H1 (cell line): ENCODE results near the gene FNDC11. TPM values are rescaled to one million over a fixed set of nuclear protein-coding genes. Genes with fewer than 3 reads are reported as not detected.

ENCODE experiments used
- BACH1 ChIP-seq: IDR thresholded peaks from 2 replicates; pipeline ENCODE4 v1.6.1; 2012; ENCODE audit warnings: low read length, improper control_type of control experiment
- CEBPB ChIP-seq: IDR thresholded peaks from 2 replicates; pipeline ENCODE4 v1.6.1; 2012; ENCODE audit warnings: low read depth, low read length
- CHD7 ChIP-seq: fragments of 300-600 bp; sonication (generic); IDR thresholded peaks from 2 replicates; pipeline ENCODE4 v1.7.1; 2012; ENCODE audit warnings: low read length, moderate library complexity, mild to moderate bottlenecking, inconsistent platforms; ENCODE audit not compliant: insufficient replicate concordance
- CREB1 ChIP-seq: IDR thresholded peaks from 2 replicates; pipeline ENCODE4 v1.6.1; 2012; ENCODE audit warnings: inconsistent platforms
- KDM4A ChIP-seq: IDR thresholded peaks from one replicate; pipeline ENCODE4 v1.7.1; 2012; ENCODE audit warnings: low read depth, mild to moderate bottlenecking, moderate library complexity, low read length, inconsistent platforms; ENCODE audit not compliant: severe bottlenecking
- MAX ChIP-seq: IDR thresholded peaks from 2 replicates; pipeline ENCODE4 v1.6.1; 2012; ENCODE audit warnings: inconsistent platforms
- RBBP5 ChIP-seq: IDR thresholded peaks from 2 replicates; pipeline ENCODE4 v1.7.1; 2012; ENCODE audit warnings: low read depth, mild to moderate bottlenecking, inconsistent platforms, low read length, moderate library complexity, borderline replicate concordance
- SP4 ChIP-seq: IDR thresholded peaks from 2 replicates; pipeline ENCODE4 v1.6.1; 2012; ENCODE audit warnings: low read length, inconsistent platforms
- SRF ChIP-seq: IDR thresholded peaks from 2 replicates; pipeline ENCODE4 v1.6.1; 2011; ENCODE audit warnings: mild to moderate bottlenecking, low read depth, low read length, moderate library complexity
- TAF7 ChIP-seq: optimal IDR thresholded peaks from 2 replicates; pipeline ENCODE3; 2011; ENCODE audit warnings: low read depth, mild to moderate bottlenecking, inconsistent platforms, low read length, moderate library complexity, borderline replicate concordance
- TBP ChIP-seq: IDR thresholded peaks from 2 replicates; pipeline ENCODE4 v1.6.1; 2011; ENCODE audit warnings: low read depth, low read length, improper control_type of control experiment
- TCF12 ChIP-seq: IDR thresholded peaks from 2 replicates; pipeline ENCODE4 v1.6.1; 2011; ENCODE audit warnings: low read depth, mild to moderate bottlenecking, low read length
- polyA plus RNA-seq, 7 experiments: library from polyadenylated mRNA; depleted of rRNA in 3 of 7; stranded (reverse) in 5 of 7; unstranded in 2 of 7; fragments of >200 nt in 5 of 7; fragments of 200-250 nt in 2 of 7; gene quantifications; 1 replicate in 5 of 7; 2 replicates in 1 of 7; 4 replicates in 1 of 7; pipeline versions ENCODE4 v1.2.1 to v1.2.3, GENCODE V29; 2011 to 2013; ENCODE audit warnings: missing spikeins in 2 of 7, mixed read lengths in 2 of 7
- total RNA-seq: library from RNA; stranded (reverse); fragmentation: NEBNext Ultra II Directional; extraction: Animal tissue kit (Norgen Biotek cat#: 25700); gene quantifications from 2 replicates; pipeline ENCODE4 v1.2.1, GENCODE V29; 2021

The FNDC11 gene
- total and polyA plus RNA-seq, 2 of the 8 experiments (the other 6 are each of a cell fraction or from before 2014, with no cell fraction given) = 2.6 to 8.8 TPM

- TF ChIP-seq CHD7 = no peak
- no peak for TF ChIP-seq RBBP5
- no peak for TF ChIP-seq TBP
- TF ChIP-seq SP4 = no peak
- TF ChIP-seq BACH1 = no peak
- no peak for TF ChIP-seq MAX
- TF ChIP-seq CEBPB = no peak
- TF ChIP-seq CREB1 = no peak
- no peak for TF ChIP-seq TCF12
- no peak for TF ChIP-seq KDM4A
- no peak for TF ChIP-seq SRF
- no peak for TF ChIP-seq TAF7
Measured at GRCh38 chr20:63602321-63602720, 48.4 kb downstream of the FNDC11 start (continued).
